SK-N-SH treated with all-trans-retinoic acid at 6 μM for 48 hours (cell line): ENCODE measurements around the gene CPSF2.

Experiments used
- ARNTL ChIP-seq: fragments of 450-650 bp; formaldehyde crosslinking; IDR thresholded peaks from 2 replicates; pipeline ENCODE4 v1.5.0; 2020; ENCODE audit warnings: low read depth, mild to moderate bottlenecking, moderate library complexity, borderline replicate concordance
- BACH2 ChIP-seq: fragments of 250-450 bp; sonication (Bioruptor Pico); IDR thresholded peaks from 2 replicates; pipeline ENCODE4 v1.9.0; 2021; ENCODE audit warnings: mild to moderate bottlenecking, borderline replicate concordance
- CSDC2 ChIP-seq: fragments of 250-450 bp; sonication (Bioruptor Pico); IDR thresholded peaks from 2 replicates; pipeline ENCODE4 v1.5.0; 2020; ENCODE audit warnings: mild to moderate bottlenecking, moderate library complexity
- GLIS3 ChIP-seq: fragments of 250-450 bp; sonication (Bioruptor Pico); IDR thresholded peaks from 2 replicates; pipeline ENCODE4 v1.5.0; 2020; ENCODE audit warnings: mild to moderate bottlenecking, moderate library complexity
- OSR1 ChIP-seq: fragments of 250-450 bp; sonication (Bioruptor Pico); IDR thresholded peaks from 2 replicates; pipeline ENCODE4 v1.8.0; 2022; ENCODE audit warnings: moderate library complexity, mild to moderate bottlenecking, inconsistent platforms
- RARB ChIP-seq: fragments of 250-450 bp; sonication (Bioruptor Pico); IDR thresholded peaks from 2 replicates; pipeline ENCODE4 v1.8.0; 2021; ENCODE audit warnings: mild to moderate bottlenecking, moderate library complexity
- TCF4 ChIP-seq: fragments of 250-450 bp; sonication (Bioruptor Pico); IDR thresholded peaks from 2 replicates; pipeline ENCODE4 v1.8.0; 2021; ENCODE audit warnings: mild to moderate bottlenecking, moderate library complexity, borderline replicate concordance
- ZFP30 ChIP-seq: fragments of 450-650 bp; formaldehyde crosslinking; IDR thresholded peaks from 2 replicates; pipeline ENCODE4 v1.5.0; 2022; ENCODE audit warnings: mild to moderate bottlenecking, moderate library complexity
- ZNF8 ChIP-seq: fragments of 450-650 bp; formaldehyde crosslinking; IDR thresholded peaks from 2 replicates; pipeline ENCODE4 v1.5.0; 2020; ENCODE audit warnings: mild to moderate bottlenecking, moderate library complexity
- TF ChIP-seq, protein P1 (sequence below): fragments of 250-450 bp; sonication (Bioruptor Pico); IDR thresholded peaks from 2 replicates; pipeline ENCODE4 v1.8.0; 2021; ENCODE audit warnings: low read depth, mild to moderate bottlenecking, moderate library complexity, borderline replicate concordance
- TF ChIP-seq, protein P2 (sequence below): fragments of 250-450 bp; sonication (Bioruptor Pico); IDR thresholded peaks from 2 replicates; pipeline ENCODE4 v1.5.1; 2020; ENCODE audit warnings: low read depth, mild to moderate bottlenecking, moderate library complexity
- TF ChIP-seq, protein P3 (sequence below): fragments of 250-450 bp; sonication (Bioruptor Pico); IDR thresholded peaks from 2 replicates; pipeline ENCODE4 v1.5.0; 2020; ENCODE audit warnings: mild to moderate bottlenecking, moderate library complexity
- TF ChIP-seq, protein P4 (sequence below): fragments of 250-450 bp; sonication (Bioruptor Pico); IDR thresholded peaks from 2 replicates; pipeline ENCODE4 v1.8.0; 2020; ENCODE audit warnings: mild to moderate bottlenecking, moderate library complexity, borderline replicate concordance
- TF ChIP-seq, protein P5 (sequence below): fragments of 250-450 bp; sonication (Bioruptor Pico); IDR thresholded peaks from 2 replicates; pipeline ENCODE4 v1.5.1; 2021; ENCODE audit warnings: mild to moderate bottlenecking, moderate library complexity

DNA sequence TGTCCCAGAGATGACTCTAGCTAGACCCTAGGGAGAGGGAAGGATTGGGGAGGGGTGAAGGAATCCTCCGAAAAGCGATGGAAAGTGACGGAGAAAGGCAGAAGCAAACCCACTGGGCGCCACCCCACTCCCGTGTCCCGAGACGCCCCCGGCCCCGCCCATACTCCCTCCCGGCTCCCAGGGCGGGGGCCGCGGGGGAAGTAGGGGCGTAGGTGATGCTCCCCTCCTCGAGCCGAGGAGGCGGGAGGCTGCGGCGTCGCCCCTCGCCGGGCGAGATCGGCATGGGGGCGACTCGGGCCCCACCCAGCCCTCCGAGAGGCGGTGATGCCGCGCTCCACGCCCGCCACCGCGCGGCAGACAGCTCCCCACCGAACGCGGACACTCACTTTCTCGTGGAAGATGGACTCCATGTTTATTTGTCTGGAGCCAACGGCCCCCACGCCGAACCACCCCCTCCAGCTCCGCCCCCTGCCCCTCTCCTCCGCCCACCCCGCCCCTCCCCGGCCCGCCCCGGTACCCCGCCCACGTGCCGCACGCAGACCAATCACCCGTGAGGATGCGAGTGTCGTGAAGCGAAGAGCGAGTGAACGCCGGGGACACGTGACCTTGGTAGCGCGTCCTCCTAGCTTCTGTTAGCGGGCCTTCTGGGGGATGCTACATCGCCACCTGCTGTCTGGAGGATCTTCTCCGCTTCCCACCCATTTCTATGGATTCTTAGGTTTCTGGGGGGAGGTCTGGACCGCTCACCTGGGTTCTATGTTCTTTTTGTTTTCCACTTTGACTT lies 15.4 kb upstream of the CPSF2 start, which contains the start of gene ATXN3:
- TF ChIP-seq, protein P1, sequence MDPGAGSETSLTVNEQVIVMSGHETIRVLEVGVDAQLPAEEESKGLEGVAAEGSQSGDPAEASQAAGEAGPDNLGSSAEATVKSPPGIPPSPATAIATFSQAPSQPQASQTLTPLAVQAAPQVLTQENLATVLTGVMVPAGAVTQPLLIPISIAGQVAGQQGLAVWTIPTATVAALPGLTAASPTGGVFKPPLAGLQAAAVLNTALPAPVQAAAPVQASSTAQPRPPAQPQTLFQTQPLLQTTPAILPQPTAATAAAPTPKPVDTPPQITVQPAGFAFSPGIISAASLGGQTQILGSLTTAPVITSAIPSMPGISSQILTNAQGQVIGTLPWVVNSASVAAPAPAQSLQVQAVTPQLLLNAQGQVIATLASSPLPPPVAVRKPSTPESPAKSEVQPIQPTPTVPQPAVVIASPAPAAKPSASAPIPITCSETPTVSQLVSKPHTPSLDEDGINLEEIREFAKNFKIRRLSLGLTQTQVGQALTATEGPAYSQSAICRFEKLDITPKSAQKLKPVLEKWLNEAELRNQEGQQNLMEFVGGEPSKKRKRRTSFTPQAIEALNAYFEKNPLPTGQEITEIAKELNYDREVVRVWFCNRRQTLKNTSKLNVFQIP (CRISPR knock-in tag), result no peak
- TF ChIP-seq RARB (CRISPR knock-in tag) (no peak), GLIS3 (CRISPR knock-in tag) (no peak), ZNF8 (CRISPR knock-in tag) (no peak), CSDC2 (CRISPR knock-in tag) (no peak), BACH2 (no peak), ARNTL (CRISPR knock-in tag) (no peak), ZFP30 (CRISPR knock-in tag) (no peak), OSR1 (CRISPR knock-in tag) (no peak), TCF4 (CRISPR knock-in tag) (no peak)
- TF ChIP-seq, protein P2, sequence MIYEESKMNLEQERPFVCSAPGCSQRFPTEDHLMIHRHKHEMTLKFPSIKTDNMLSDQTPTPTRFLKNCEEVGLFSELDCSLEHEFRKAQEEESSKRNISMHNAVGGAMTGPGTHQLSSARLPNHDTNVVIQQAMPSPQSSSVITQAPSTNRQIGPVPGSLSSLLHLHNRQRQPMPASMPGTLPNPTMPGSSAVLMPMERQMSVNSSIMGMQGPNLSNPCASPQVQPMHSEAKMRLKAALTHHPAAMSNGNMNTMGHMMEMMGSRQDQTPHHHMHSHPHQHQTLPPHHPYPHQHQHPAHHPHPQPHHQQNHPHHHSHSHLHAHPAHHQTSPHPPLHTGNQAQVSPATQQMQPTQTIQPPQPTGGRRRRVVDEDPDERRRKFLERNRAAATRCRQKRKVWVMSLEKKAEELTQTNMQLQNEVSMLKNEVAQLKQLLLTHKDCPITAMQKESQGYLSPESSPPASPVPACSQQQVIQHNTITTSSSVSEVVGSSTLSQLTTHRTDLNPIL (CRISPR knock-in tag), result no peak
- TF ChIP-seq, protein P3, sequence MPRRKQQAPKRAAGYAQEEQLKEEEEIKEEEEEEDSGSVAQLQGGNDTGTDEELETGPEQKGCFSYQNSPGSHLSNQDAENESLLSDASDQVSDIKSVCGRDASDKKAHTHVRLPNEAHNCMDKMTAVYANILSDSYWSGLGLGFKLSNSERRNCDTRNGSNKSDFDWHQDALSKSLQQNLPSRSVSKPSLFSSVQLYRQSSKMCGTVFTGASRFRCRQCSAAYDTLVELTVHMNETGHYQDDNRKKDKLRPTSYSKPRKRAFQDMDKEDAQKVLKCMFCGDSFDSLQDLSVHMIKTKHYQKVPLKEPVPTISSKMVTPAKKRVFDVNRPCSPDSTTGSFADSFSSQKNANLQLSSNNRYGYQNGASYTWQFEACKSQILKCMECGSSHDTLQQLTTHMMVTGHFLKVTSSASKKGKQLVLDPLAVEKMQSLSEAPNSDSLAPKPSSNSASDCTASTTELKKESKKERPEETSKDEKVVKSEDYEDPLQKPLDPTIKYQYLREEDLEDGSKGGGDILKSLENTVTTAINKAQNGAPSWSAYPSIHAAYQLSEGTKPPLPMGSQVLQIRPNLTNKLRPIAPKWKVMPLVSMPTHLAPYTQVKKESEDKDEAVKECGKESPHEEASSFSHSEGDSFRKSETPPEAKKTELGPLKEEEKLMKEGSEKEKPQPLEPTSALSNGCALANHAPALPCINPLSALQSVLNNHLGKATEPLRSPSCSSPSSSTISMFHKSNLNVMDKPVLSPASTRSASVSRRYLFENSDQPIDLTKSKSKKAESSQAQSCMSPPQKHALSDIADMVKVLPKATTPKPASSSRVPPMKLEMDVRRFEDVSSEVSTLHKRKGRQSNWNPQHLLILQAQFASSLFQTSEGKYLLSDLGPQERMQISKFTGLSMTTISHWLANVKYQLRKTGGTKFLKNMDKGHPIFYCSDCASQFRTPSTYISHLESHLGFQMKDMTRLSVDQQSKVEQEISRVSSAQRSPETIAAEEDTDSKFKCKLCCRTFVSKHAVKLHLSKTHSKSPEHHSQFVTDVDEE (CRISPR knock-in tag), result no peak
- TF ChIP-seq, protein P4, sequence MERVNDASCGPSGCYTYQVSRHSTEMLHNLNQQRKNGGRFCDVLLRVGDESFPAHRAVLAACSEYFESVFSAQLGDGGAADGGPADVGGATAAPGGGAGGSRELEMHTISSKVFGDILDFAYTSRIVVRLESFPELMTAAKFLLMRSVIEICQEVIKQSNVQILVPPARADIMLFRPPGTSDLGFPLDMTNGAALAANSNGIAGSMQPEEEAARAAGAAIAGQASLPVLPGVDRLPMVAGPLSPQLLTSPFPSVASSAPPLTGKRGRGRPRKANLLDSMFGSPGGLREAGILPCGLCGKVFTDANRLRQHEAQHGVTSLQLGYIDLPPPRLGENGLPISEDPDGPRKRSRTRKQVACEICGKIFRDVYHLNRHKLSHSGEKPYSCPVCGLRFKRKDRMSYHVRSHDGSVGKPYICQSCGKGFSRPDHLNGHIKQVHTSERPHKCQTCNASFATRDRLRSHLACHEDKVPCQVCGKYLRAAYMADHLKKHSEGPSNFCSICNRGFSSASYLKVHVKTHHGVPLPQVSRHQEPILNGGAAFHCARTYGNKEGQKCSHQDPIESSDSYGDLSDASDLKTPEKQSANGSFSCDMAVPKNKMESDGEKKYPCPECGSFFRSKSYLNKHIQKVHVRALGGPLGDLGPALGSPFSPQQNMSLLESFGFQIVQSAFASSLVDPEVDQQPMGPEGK (CRISPR knock-in tag), result peak; percentile 92
- TF ChIP-seq, protein P5, sequence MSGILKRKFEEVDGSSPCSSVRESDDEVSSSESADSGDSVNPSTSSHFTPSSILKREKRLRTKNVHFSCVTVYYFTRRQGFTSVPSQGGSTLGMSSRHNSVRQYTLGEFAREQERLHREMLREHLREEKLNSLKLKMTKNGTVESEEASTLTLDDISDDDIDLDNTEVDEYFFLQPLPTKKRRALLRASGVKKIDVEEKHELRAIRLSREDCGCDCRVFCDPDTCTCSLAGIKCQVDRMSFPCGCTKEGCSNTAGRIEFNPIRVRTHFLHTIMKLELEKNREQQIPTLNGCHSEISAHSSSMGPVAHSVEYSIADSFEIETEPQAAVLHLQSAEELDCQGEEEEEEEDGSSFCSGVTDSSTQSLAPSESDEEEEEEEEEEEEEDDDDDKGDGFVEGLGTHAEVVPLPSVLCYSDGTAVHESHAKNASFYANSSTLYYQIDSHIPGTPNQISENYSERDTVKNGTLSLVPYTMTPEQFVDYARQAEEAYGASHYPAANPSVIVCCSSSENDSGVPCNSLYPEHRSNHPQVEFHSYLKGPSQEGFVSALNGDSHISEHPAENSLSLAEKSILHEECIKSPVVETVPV, result no peak
